ENCODE results near the gene SYDE2. TPM values are rescaled to one million over a fixed set of nuclear protein-coding genes. Genes with fewer than 3 reads are reported as not detected.
"Not testable (repeated sequence)": the region's sequence is repeated elsewhere in the genome, so short reads cannot be mapped to it uniquely, and the experiment has no call there.

The SYDE2 gene
- total and polyA plus RNA-seq, 4 donors = 1.9 to 48.9 (median 10.3) TPM

DNA sequence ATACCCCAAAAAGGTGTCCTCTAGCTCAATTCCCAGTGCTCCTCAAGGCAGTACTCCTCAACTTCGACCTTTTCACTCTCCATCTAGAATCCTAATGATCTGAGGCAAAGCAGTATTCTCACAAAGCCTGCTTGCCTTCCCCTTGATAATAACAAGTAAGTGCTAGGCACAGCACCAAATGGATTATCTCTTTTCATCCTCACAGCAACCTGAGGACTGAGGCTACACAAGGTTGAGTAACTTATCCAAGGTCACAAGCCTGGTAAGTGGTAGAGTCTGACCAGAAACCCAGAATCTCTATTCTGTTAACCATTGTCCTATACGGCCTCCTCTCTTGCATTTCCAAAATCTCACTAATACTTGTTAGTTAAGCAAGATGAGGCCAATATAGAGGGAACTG is 5.1 kb downstream of the SYDE2 start:
- 61 to 71% methylated on average over 2 of the region's 2 CpGs for WGBS, 2 donors
- no peak for ATAC-seq (ENCODE audit: insufficient read depth, low FRiP score)
- no peaks in the 10 kb centered on the region for H3K36me3 ChIP-seq (ENCODE audit: control insufficient read depth in 4 of 4, insufficient read depth in 4 of 4, low read length in 4 of 4)
- no peak overlapping the region for H3K9ac ChIP-seq (ENCODE audit: insufficient read depth in 1 of 2, low read length in 2 of 2)
- H3K4me3 ChIP-seq = no peak overlapping the region
- peak overlapping the region in 1 of 2 donors; percentile 61 for H3K27ac ChIP-seq (ENCODE audit: low read depth in 1 of 2, low read length in 1 of 2)
- TF ChIP-seq, protein P1, sequence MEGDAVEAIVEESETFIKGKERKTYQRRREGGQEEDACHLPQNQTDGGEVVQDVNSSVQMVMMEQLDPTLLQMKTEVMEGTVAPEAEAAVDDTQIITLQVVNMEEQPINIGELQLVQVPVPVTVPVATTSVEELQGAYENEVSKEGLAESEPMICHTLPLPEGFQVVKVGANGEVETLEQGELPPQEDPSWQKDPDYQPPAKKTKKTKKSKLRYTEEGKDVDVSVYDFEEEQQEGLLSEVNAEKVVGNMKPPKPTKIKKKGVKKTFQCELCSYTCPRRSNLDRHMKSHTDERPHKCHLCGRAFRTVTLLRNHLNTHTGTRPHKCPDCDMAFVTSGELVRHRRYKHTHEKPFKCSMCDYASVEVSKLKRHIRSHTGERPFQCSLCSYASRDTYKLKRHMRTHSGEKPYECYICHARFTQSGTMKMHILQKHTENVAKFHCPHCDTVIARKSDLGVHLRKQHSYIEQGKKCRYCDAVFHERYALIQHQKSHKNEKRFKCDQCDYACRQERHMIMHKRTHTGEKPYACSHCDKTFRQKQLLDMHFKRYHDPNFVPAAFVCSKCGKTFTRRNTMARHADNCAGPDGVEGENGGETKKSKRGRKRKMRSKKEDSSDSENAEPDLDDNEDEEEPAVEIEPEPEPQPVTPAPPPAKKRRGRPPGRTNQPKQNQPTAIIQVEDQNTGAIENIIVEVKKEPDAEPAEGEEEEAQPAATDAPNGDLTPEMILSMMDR (IDR thresholded peaks at IDR 0.05; ENCODE audit: control extremely low read depth, extremely low read depth) = no peak
- H3K9me3 ChIP-seq (ENCODE audit: control insufficient read depth in 4 of 4, insufficient read depth in 3 of 4, low read length in 3 of 4) = no peaks in the 10 kb centered on the region
- H3K27me3 ChIP-seq (ENCODE audit: control insufficient read depth in 3 of 3, insufficient read depth in 3 of 3, low read length in 2 of 3) = no peaks in the 10 kb centered on the region
- peaks cover 0 to 15% (median 0%) of the 10 kb centered on the region in 5 donors for H3K4me1 ChIP-seq (ENCODE audit: control insufficient read depth in 5 of 5, insufficient read depth in 5 of 5, low read length in 5 of 5)
- DNase-seq = no peak

DNA sequence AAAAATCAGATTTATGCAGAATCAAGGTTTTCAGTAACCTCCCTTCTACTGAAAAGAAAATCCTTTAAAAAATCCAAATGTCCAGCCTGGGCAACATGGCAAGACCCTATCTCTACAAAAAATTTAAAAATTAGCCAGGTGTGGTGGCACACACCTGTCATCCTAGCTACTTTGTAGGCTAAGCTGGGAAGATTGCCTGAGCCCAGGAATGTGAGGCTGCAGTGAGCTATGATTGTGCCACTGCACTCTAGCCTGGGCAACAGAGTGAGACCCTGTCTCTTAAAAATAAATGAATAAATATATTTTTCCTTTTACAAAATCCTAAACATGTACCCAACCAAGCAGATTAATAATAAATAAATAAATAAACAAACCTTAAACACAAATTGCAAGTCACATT is 8.7 kb downstream of the SYDE2 start:
- not testable (repeated sequence) for H3K27me3 ChIP-seq (ENCODE audit: control insufficient read depth in 3 of 3, insufficient read depth in 3 of 3, low read length in 2 of 3); H3K9ac ChIP-seq (ENCODE audit: insufficient read depth in 1 of 2, low read length in 2 of 2); H3K27ac ChIP-seq (ENCODE audit: low read depth in 1 of 2, low read length in 1 of 2); ATAC-seq (ENCODE audit: insufficient read depth, low FRiP score); H3K36me3 ChIP-seq (ENCODE audit: control insufficient read depth in 4 of 4, insufficient read depth in 4 of 4, low read length in 4 of 4); H3K4me1 ChIP-seq (ENCODE audit: control insufficient read depth in 5 of 5, insufficient read depth in 5 of 5, low read length in 5 of 5); H3K4me3 ChIP-seq; H3K9me3 ChIP-seq (ENCODE audit: control insufficient read depth in 4 of 4, insufficient read depth in 3 of 4, low read length in 3 of 4); DNase-seq

DNA sequence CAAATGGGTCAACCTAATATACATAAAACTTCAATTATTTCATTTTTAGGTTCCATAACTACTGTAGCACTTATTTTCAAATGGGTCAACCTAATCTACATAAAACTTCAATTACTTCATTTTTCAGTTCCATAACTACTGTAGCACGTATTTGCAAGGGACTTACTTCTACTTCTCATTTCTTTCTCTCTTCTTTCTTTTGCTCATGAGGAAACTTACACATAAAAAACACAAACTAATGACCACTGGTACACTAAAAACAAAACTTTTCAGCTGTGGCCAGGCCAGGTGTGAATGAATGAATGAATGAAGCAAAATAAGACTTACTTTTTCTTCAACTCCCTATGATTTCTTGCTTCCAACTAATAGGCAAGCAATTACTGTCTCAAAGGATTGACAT is 11.7 kb downstream of the SYDE2 start:
- H3K27ac ChIP-seq (ENCODE audit: low read depth in 1 of 2, low read length in 1 of 2) = no peak overlapping the region
- WGBS, 2 donors = 57 to 58% methylated on average over 1 of the region's 1 CpG
- H3K9ac ChIP-seq (ENCODE audit: insufficient read depth in 1 of 2, low read length in 2 of 2) = no peak overlapping the region
- H3K36me3 ChIP-seq (ENCODE audit: control insufficient read depth in 4 of 4, insufficient read depth in 4 of 4, low read length in 4 of 4) = peaks cover 0 to 10% (median 4%) of the 10 kb centered on the region in 4 donors
- DNase-seq (no peak), ATAC-seq (ENCODE audit: insufficient read depth, low FRiP score) (no peak)
- no peaks in the 10 kb centered on the region for H3K9me3 ChIP-seq (ENCODE audit: control insufficient read depth in 4 of 4, insufficient read depth in 3 of 4, low read length in 3 of 4)
- peaks cover 0 to 2% (median 0%) of the 10 kb centered on the region in 3 donors for H3K27me3 ChIP-seq (ENCODE audit: control insufficient read depth in 3 of 3, insufficient read depth in 3 of 3, low read length in 2 of 3)
- TF ChIP-seq, protein P1 (IDR thresholded peaks at IDR 0.05; ENCODE audit: control extremely low read depth, extremely low read depth) = no peak
- no peak overlapping the region for H3K4me3 ChIP-seq
- no peaks in the 10 kb centered on the region for H3K4me1 ChIP-seq (ENCODE audit: control insufficient read depth in 5 of 5, insufficient read depth in 5 of 5, low read length in 5 of 5)

DNA sequence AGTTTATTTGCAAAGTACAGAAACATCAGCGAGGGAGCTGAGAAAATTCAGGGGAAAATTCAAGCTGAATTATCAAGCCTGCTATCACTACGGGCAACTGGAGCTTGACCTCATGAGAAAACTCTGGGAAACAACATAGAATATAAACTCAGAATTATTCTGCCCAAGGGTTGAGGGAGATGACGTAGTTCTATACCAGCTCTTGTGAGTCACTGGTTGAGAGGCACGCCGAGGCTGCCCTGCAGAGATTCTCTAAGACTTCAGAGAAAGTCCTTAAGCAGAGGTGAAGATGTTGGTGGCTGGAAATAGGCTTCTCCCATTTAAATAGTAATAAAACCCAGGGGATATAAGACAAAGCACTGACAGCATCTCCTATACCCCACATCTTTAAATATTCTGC is 12.3 kb downstream of the SYDE2 start:
- peaks cover 0 to 10% (median 4%) of the 10 kb centered on the region in 4 donors for H3K36me3 ChIP-seq (ENCODE audit: control insufficient read depth in 4 of 4, insufficient read depth in 4 of 4, low read length in 4 of 4)
- no peak overlapping the region for H3K9ac ChIP-seq (ENCODE audit: insufficient read depth in 1 of 2, low read length in 2 of 2)
- peaks cover 0 to 2% (median 0%) of the 10 kb centered on the region in 3 donors for H3K27me3 ChIP-seq (ENCODE audit: control insufficient read depth in 3 of 3, insufficient read depth in 3 of 3, low read length in 2 of 3)
- DNase-seq = no peak
- ATAC-seq (ENCODE audit: insufficient read depth, low FRiP score) = no peak
- no peaks in the 10 kb centered on the region for H3K9me3 ChIP-seq (ENCODE audit: control insufficient read depth in 4 of 4, insufficient read depth in 3 of 4, low read length in 3 of 4)
- no peaks in the 10 kb centered on the region for H3K4me1 ChIP-seq (ENCODE audit: control insufficient read depth in 5 of 5, insufficient read depth in 5 of 5, low read length in 5 of 5)
- WGBS, 2 donors = 62 to 90% methylated on average over 5 of the region's 5 CpGs
- H3K4me3 ChIP-seq = no peak overlapping the region
- H3K27ac ChIP-seq (ENCODE audit: low read depth in 1 of 2, low read length in 1 of 2) = no peak overlapping the region
- TF ChIP-seq, protein P1 (IDR thresholded peaks at IDR 0.05; ENCODE audit: control extremely low read depth, extremely low read depth) = no peak

DNA sequence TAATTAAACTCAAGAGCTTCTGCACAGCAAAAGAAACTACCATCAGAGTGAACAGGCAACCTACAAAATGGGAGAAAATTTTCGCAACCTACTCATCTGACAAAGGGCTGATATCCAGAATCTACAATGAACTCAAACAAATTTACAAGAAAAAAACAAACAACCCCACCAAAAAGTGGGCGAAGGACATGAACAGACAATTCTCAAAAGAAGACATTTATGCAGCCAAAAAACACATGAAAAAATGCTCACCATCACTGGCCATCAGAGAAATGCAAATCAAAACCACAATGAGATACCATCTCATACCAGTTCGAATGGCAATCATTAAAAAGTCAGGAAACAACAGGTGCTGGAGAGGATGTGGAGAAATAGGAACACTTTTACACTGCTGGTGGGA is 13.8 kb downstream of the SYDE2 start:
- H3K27me3 ChIP-seq (ENCODE audit: control insufficient read depth in 3 of 3, insufficient read depth in 3 of 3, low read length in 2 of 3); H3K9me3 ChIP-seq (ENCODE audit: control insufficient read depth in 4 of 4, insufficient read depth in 3 of 4, low read length in 3 of 4); H3K4me1 ChIP-seq (ENCODE audit: control insufficient read depth in 5 of 5, insufficient read depth in 5 of 5, low read length in 5 of 5); DNase-seq; H3K27ac ChIP-seq (ENCODE audit: low read depth in 1 of 2, low read length in 1 of 2); H3K9ac ChIP-seq (ENCODE audit: insufficient read depth in 1 of 2, low read length in 2 of 2); H3K4me3 ChIP-seq; H3K36me3 ChIP-seq (ENCODE audit: control insufficient read depth in 4 of 4, insufficient read depth in 4 of 4, low read length in 4 of 4); ATAC-seq (ENCODE audit: insufficient read depth, low FRiP score): not testable (repeated sequence)
- WGBS, 2 donors = 35 to 90% methylated on average over 2 of the region's 3 CpGs
